MM.1S (cell line): ENCODE results near the gene PCDHA5.

Source experiments
- DNase-seq: peaks from one replicate; pipeline ENCODE4 v3.0.0-alpha.2; 2015
- H2AFZ ChIP-seq: fragments of 300-600 bp; sonication (generic); 2 replicates; pipeline ENCODE4 v1.6.0; 2016; ENCODE audit warnings: antibody characterized with exemption, low read length
- H3F3A ChIP-seq: fragments of 300-600 bp; sonication (generic); 2 replicates; pipeline ENCODE4 v1.6.1; 2016; ENCODE audit warnings: mild to moderate bottlenecking, antibody characterized with exemption, low read length, moderate library complexity, mixed read lengths; ENCODE audit not compliant: insufficient read depth
- H3K27ac ChIP-seq: fragments of 300-600 bp; sonication (generic); 2 replicates; pipeline ENCODE4 v1.5.1; 2016; ENCODE audit warnings: mild to moderate bottlenecking, low read length
- H3K27me3 ChIP-seq: fragments of 300-600 bp; sonication (generic); replicated peaks from 2 replicates; pipeline ENCODE4 v1.6.0; 2016; ENCODE audit warnings: low read length; ENCODE audit not compliant: insufficient read depth
- H3K36me3 ChIP-seq: fragments of 300-600 bp; sonication (generic); replicated peaks from 2 replicates; pipeline ENCODE4 v1.6.1; 2016; ENCODE audit warnings: mild to moderate bottlenecking, low read length, mixed read lengths; ENCODE audit not compliant: insufficient read depth
- H3K4me1 ChIP-seq: fragments of 300-600 bp; sonication (generic); 2 replicates; pipeline ENCODE4 v1.6.1; 2016; ENCODE audit warnings: low read length, mixed read lengths
- H3K4me2 ChIP-seq: fragments of 300-600 bp; sonication (generic); 2 replicates; pipeline ENCODE4 v1.6.0; 2016; ENCODE audit warnings: low read depth, low read length
- H3K4me3 ChIP-seq: fragments of 300-600 bp; sonication (generic); 2 replicates; pipeline ENCODE4 v1.5.1; 2016; ENCODE audit warnings: low read length, mixed read lengths
- H3K79me2 ChIP-seq: fragments of 300-600 bp; sonication (generic); 2 replicates; pipeline ENCODE4 v1.6.1; 2016; ENCODE audit warnings: mixed run types, low read length, mixed read lengths
- H3K9ac ChIP-seq: fragments of 300-600 bp; sonication (generic); 2 replicates; pipeline ENCODE4 v1.6.1; 2016; ENCODE audit warnings: low read length, mixed read lengths
- H3K9me2 ChIP-seq: fragments of 300-600 bp; sonication (generic); replicated peaks from 2 replicates; pipeline ENCODE4 v1.6.1; 2016; ENCODE audit warnings: mild to moderate bottlenecking, low read length, mixed read lengths; ENCODE audit not compliant: insufficient read depth
- H3K9me3 ChIP-seq: fragments of 300-600 bp; sonication (generic); replicated peaks from 2 replicates; pipeline ENCODE4 v1.6.1; 2016; ENCODE audit warnings: mild to moderate bottlenecking, low read length, mixed read lengths; ENCODE audit not compliant: insufficient read depth
- H4K20me1 ChIP-seq: fragments of 300-600 bp; sonication (generic); 2 replicates; pipeline ENCODE4 v1.6.1; 2016; ENCODE audit warnings: mild to moderate bottlenecking, low read length, moderate library complexity, mixed read lengths; ENCODE audit not compliant: insufficient read depth
- EZH2 ChIP-seq: fragments of 300-600 bp; sonication (generic); optimal IDR thresholded peaks from 2 replicates; pipeline ENCODE3; 2017; ENCODE audit warnings: low read depth, mild to moderate bottlenecking, antibody characterized with exemption, low read length, mixed read lengths
- EZH2phosphoT487 ChIP-seq: fragments of 300-600 bp; sonication (generic); IDR thresholded peaks from 2 replicates; pipeline ENCODE4 v1.6.1; 2018; ENCODE audit warnings: antibody characterized with exemption, low read length
- TF ChIP-seq, protein P1 (sequence below): fragments of 300-600 bp; sonication (generic); IDR thresholded peaks from 2 replicates; pipeline ENCODE4 v1.5.1; 2016; ENCODE audit warnings: antibody characterized with exemption, low read length, mixed read lengths

Gene PCDHA5

GRCh38 chr5:140862441-140863295, 41.3 kb downstream of the PCDHA5 start:
- no peaks in the 10 kb centered on the region for H3K9me2 ChIP-seq
- no peaks in the 10 kb centered on the region for H3K27me3 ChIP-seq
- no peaks in the 10 kb centered on the region for H3K36me3 ChIP-seq

GRCh38 chr5:140868721-140869554, 47.5 kb downstream of the PCDHA5 start, which contains the start of gene PCDHA11:
PCDHA11 (plus strand) TSS chr5:140868957; CDS start chr5:140869104, 147 bp downstream.
- Histone ChIP-seq H3K27ac (no peak within 1 kb of the TSS), H4K20me1 (no peaks in the 10 kb centered on the region), H3K4me1 (no peaks in the 10 kb centered on the region), H3K9ac (no peak within 1 kb of the TSS), H3K4me2 (peak within 1 kb of the TSS; percentile 67), H3K9me3 (no peaks in the 10 kb centered on the region), H2AFZ (peak within 1 kb of the TSS; percentile 75), H3K4me3 (peak within 1 kb of the TSS; percentile 50), H3K36me3 (no peaks in the 10 kb centered on the region), H3K9me2 (no peaks in the 10 kb centered on the region), H3K79me2 (no peaks in the 10 kb centered on the region), H3K27me3 (no peaks in the 10 kb centered on the region), H3F3A (no peaks in the 10 kb centered on the region)
- TF ChIP-seq, protein P1, sequence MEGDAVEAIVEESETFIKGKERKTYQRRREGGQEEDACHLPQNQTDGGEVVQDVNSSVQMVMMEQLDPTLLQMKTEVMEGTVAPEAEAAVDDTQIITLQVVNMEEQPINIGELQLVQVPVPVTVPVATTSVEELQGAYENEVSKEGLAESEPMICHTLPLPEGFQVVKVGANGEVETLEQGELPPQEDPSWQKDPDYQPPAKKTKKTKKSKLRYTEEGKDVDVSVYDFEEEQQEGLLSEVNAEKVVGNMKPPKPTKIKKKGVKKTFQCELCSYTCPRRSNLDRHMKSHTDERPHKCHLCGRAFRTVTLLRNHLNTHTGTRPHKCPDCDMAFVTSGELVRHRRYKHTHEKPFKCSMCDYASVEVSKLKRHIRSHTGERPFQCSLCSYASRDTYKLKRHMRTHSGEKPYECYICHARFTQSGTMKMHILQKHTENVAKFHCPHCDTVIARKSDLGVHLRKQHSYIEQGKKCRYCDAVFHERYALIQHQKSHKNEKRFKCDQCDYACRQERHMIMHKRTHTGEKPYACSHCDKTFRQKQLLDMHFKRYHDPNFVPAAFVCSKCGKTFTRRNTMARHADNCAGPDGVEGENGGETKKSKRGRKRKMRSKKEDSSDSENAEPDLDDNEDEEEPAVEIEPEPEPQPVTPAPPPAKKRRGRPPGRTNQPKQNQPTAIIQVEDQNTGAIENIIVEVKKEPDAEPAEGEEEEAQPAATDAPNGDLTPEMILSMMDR = peak; percentile 78
- TF ChIP-seq EZH2 (no peak), EZH2phosphoT487 (no peak)
- DNase-seq = peak; percentile 69

More at GRCh38 chr5:140862441-140863295, 41.3 kb downstream of the PCDHA5 start:
- TF ChIP-seq EZH2phosphoT487 = no peak
- no peak for TF ChIP-seq EZH2
- TF ChIP-seq, protein P1 = no peak
- H3K9me3 ChIP-seq = no peaks in the 10 kb centered on the region
- no peak overlapping the region for H3K9ac ChIP-seq
- no peaks in the 10 kb centered on the region for H4K20me1 ChIP-seq
- H3F3A ChIP-seq = no peaks in the 10 kb centered on the region
- no peak for DNase-seq
- no peak overlapping the region for H2AFZ ChIP-seq
- H3K79me2 ChIP-seq = no peaks in the 10 kb centered on the region
- no peak overlapping the region for H3K4me3 ChIP-seq
- H3K4me2 ChIP-seq = no peak overlapping the region
- no peak overlapping the region for H3K27ac ChIP-seq
- H3K4me1 ChIP-seq = no peaks in the 10 kb centered on the region

DNA sequence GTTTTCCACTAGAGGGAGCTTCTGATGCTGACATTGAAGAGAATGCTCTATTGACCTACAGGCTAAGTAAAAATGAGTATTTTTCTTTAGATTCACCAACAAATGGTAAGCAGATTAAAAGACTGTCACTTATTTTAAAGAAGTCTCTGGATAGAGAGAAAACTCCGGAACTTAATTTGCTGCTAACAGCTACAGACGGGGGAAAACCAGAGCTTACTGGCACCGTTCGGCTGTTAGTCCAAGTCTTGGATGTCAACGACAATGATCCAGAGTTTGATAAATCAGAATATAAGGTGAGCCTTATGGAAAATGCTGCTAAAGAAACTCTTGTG, 48.1 kb downstream of the PCDHA5 start:
- no peak for DNase-seq
- Histone ChIP-seq H3K4me1 (no peaks in the 10 kb centered on the region), H3K9ac (no peak overlapping the region), H2AFZ (peak overlapping the region; percentile 75; the same call in 1 of the 2 replicates), H3K9me3 (no peaks in the 10 kb centered on the region), H3K36me3 (no peaks in the 10 kb centered on the region), H3K27ac (no peak overlapping the region), H3K9me2 (no peaks in the 10 kb centered on the region), H3K4me2 (peak overlapping the region; percentile 67), H3K4me3 (peak overlapping the region; percentile 50), H4K20me1 (no peaks in the 10 kb centered on the region), H3F3A (no peaks in the 10 kb centered on the region), H3K27me3 (no peaks in the 10 kb centered on the region), H3K79me2 (no peaks in the 10 kb centered on the region)
- TF ChIP-seq EZH2phosphoT487 = no peak
- TF ChIP-seq, protein P1 = peak; percentile 47
- no peak for TF ChIP-seq EZH2
